ENCODE measurements around the gene CRYL1. TPM values are rescaled to one million over a fixed set of nuclear protein-coding genes. Genes with fewer than 3 reads are reported as not detected.

The CRYL1 gene
- total RNA-seq, 1 experiment from 2014 or later = 3.7 TPM

- Histone ChIP-seq H2BK12ac (ENCODE audit: insufficient read length, low read depth, low read length) (no peak overlapping the region), H3K4me2 (ENCODE audit: insufficient read depth, insufficient read length, low read length) (no peak overlapping the region), H4K8ac (replicated peaks; ENCODE audit: insufficient read length, low read depth, low read length) (no peak overlapping the region), H3K27me3 (ENCODE audit: insufficient read depth, low read length) (0 out of 2 replicates have a peak, but pooled peaks cover 2% of the 10 kb centered on the region), H3K9ac (ENCODE audit: extremely low read depth, insufficient read length, low read length) (no peak overlapping the region), H2BK5ac (ENCODE audit: insufficient read length, low read length) (no peak overlapping the region), H3T11ph (ENCODE audit: low read length) (no peak overlapping the region), H3K4ac (ENCODE audit: low read depth, low read length) (no peak overlapping the region), H3K27ac (ENCODE audit: insufficient read length, low read depth, low read length) (no peak overlapping the region), H2BK120ac (ENCODE audit: low read depth, low read length, poor library complexity, severe bottlenecking) (no peak overlapping the region), H3K79me1 (ENCODE audit: insufficient read depth, low read depth, low read length, poor library complexity, severe bottlenecking) (no peaks in the 10 kb centered on the region), H3K14ac (ENCODE audit: insufficient read depth, low read length) (no peak overlapping the region), H3K79me2 (ENCODE audit: insufficient read depth, low read length) (no peaks in the 10 kb centered on the region), H2AFZ (ENCODE audit: low read length) (no peak overlapping the region), H4K5ac (ENCODE audit: insufficient read length, low read depth, low read length) (no peak overlapping the region), H2BK15ac (ENCODE audit: low read depth, low read length) (no peak overlapping the region), H3K4me1 (ENCODE audit: insufficient read depth, low read length) (peaks cover 3% of the 10 kb centered on the region; the same call in 1 of the 2 replicates), H3K23ac (ENCODE audit: insufficient read length, low read depth, low read length) (no peak overlapping the region), H4K91ac (ENCODE audit: insufficient read length, low read depth, low read length) (no peak overlapping the region), H2AK5ac (ENCODE audit: insufficient read length, low read length) (no peak overlapping the region), H3K9me3 (ENCODE audit: control insufficient read depth, low read depth, low read length) (no peaks in the 10 kb centered on the region), H3K23me2 (ENCODE audit: insufficient read length, low read depth, low read length, poor library complexity, severe bottlenecking) (no peaks in the 10 kb centered on the region), H2BK20ac (ENCODE audit: low read depth, low read length, poor library complexity, severe bottlenecking) (no peak overlapping the region), H3K56ac (ENCODE audit: insufficient read length, low read depth, low read length) (no peak overlapping the region), H4K20me1 (ENCODE audit: control insufficient read depth, insufficient read depth, insufficient read length) (no peaks in the 10 kb centered on the region), H3K18ac (ENCODE audit: insufficient read length, low read depth, low read length) (no peak overlapping the region)
- Mint-ChIP-seq H3K36me3 (ENCODE audit: insufficient read depth in 1 of 3, low read depth in 3 of 3) (no peaks in the 10 kb centered on the region; a peak in 1 of 7 replicates), H3K4me1 (peaks cover 15 to 21% of the 10 kb centered on the region in 2 experiments), H3K27me3 (ENCODE audit: low read depth) (peaks cover 4% of the 10 kb centered on the region; the same call in 1 of the 2 replicates), H3K9me3 (no peaks in the 10 kb centered on the region), H3K27ac (no peak overlapping the region), H3K4me3 (no peak overlapping the region)
- WGBS (ENCODE audit: extremely low coverage, insufficient read length, low lambda C conversion rate) = no CpG with 5 or more reads among the region's 3 CpGs
- no peak for DNase-seq
- TF ChIP-seq, protein P1, sequence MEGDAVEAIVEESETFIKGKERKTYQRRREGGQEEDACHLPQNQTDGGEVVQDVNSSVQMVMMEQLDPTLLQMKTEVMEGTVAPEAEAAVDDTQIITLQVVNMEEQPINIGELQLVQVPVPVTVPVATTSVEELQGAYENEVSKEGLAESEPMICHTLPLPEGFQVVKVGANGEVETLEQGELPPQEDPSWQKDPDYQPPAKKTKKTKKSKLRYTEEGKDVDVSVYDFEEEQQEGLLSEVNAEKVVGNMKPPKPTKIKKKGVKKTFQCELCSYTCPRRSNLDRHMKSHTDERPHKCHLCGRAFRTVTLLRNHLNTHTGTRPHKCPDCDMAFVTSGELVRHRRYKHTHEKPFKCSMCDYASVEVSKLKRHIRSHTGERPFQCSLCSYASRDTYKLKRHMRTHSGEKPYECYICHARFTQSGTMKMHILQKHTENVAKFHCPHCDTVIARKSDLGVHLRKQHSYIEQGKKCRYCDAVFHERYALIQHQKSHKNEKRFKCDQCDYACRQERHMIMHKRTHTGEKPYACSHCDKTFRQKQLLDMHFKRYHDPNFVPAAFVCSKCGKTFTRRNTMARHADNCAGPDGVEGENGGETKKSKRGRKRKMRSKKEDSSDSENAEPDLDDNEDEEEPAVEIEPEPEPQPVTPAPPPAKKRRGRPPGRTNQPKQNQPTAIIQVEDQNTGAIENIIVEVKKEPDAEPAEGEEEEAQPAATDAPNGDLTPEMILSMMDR (conservative IDR thresholded peaks at IDR 0.05) = no peak
Observed at GRCh38 chr13:20477394-20477793, 48.3 kb downstream of the CRYL1 start.
